ENCODE results near the gene KIAA0513.
A peak's percentile ranks its signal among the peaks of the same experiment; 100 is the strongest.

Gene KIAA0513

GRCh38 chr16:85067426-85067825, 39.8 kb downstream of the KIAA0513 start:
- TF ChIP-seq CTCF (IDR thresholded peaks at IDR 0.05; ENCODE audit: insufficient read depth, low read depth, low read length, missing control alignments) = no peak
- DNase-seq (ENCODE audit: low read depth) = no peak
- no peak overlapping the region for H3K4me3 ChIP-seq (ENCODE audit: low read length)

GRCh38 chr16:85068746-85069145, 41.2 kb downstream of the KIAA0513 start:
- DNase-seq (ENCODE audit: low read depth) = peak; percentile 48
- H3K4me3 ChIP-seq (ENCODE audit: low read length) = no peak overlapping the region
- no peak for TF ChIP-seq CTCF (IDR thresholded peaks at IDR 0.05; ENCODE audit: insufficient read depth, low read depth, low read length, missing control alignments)

GRCh38 chr16:85069171-85069570, 41.6 kb downstream of the KIAA0513 start:
- no peak overlapping the region for H3K4me3 ChIP-seq (ENCODE audit: low read length)
- no peak for DNase-seq (ENCODE audit: low read depth)
- no peak for TF ChIP-seq CTCF (IDR thresholded peaks at IDR 0.05; ENCODE audit: insufficient read depth, low read depth, low read length, missing control alignments)

GRCh38 chr16:85072076-85072860, 44.7 kb downstream of the KIAA0513 start:
- no peak overlapping the region for H3K4me3 ChIP-seq (ENCODE audit: low read length)
- TF ChIP-seq CTCF (IDR thresholded peaks at IDR 0.05; ENCODE audit: insufficient read depth, low read depth, low read length, missing control alignments) = no peak
- no peak for DNase-seq (ENCODE audit: low read depth)

- DNase-seq (ENCODE audit: low read depth) = peak; percentile 58
- H3K4me3 ChIP-seq (ENCODE audit: low read length) = no peak overlapping the region
- TF ChIP-seq CTCF (IDR thresholded peaks at IDR 0.05; ENCODE audit: insufficient read depth, low read depth, low read length, missing control alignments) = no peak
These were observed 45.4 kb downstream of the KIAA0513 start for GRCh38 chr16:85072947-85073346.

- no peak overlapping the region for H3K4me3 ChIP-seq (ENCODE audit: low read length)
- TF ChIP-seq CTCF (IDR thresholded peaks at IDR 0.05; ENCODE audit: insufficient read depth, low read depth, low read length, missing control alignments) = no peak
- no peak for DNase-seq (ENCODE audit: low read depth)
These were observed 46.8 kb downstream of the KIAA0513 start for GRCh38 chr16:85074225-85074914.

Measured in epithelial cell of esophagus (primary cell).